OCI-LY7 (cell line): ENCODE measurements around the gene ATPAF2. TPM values are rescaled to one million over a fixed set of nuclear protein-coding genes. Genes with fewer than 3 reads are reported as not detected.

Experiments
- BruUV-seq: library from RNA; stranded (reverse); fragments of 400-500 nt; replicated peaks from 2 replicates; lab custom pipeline; 2021; lab: Mats Ljungman, UMichigan
- CTCF ChIA-PET: fragments of 300-600 bp; sonication (Branson Sonifier 250); formaldehyde crosslinking; loops from one replicate; lab custom pipeline; 2022; ENCODE audit warnings: antibody characterized with exemption; ENCODE audit not compliant: unreplicated experiment; lab: Charles Lee
- POLR2A ChIA-PET: fragments of 300-600 bp; sonication (Branson Sonifier 250); formaldehyde crosslinking; loops from one replicate; lab custom pipeline; 2022; ENCODE audit warnings: antibody characterized with exemption; lab: Charles Lee
- DNase-seq: peaks from one replicate; pipeline ENCODE4 v3.0.0-alpha.2; 2015; ENCODE audit warnings: low spot score
- H2AFZ ChIP-seq: fragments of 200-600 bp; sonication (generic), shearing (Covaris generic); 2 replicates; pipeline ENCODE4 v1.6.1; 2014; ENCODE audit warnings: mild to moderate bottlenecking, antibody characterized with exemption, low read length, moderate library complexity
- H3K27ac ChIP-seq: fragments of 200-600 bp; sonication (generic); 2 replicates; pipeline ENCODE4 v1.5.1; 2014; ENCODE audit warnings: mixed run types, low read depth, mild to moderate bottlenecking, moderate library complexity, low read length, inconsistent platforms; ENCODE audit not compliant: poor library complexity, severe bottlenecking
- H3K36me3 ChIP-seq: fragments of 200-600 bp; sonication (generic); 2 replicates; pipeline ENCODE4 v1.6.1; 2014; ENCODE audit warnings: mild to moderate bottlenecking, antibody characterized with exemption, low read length, moderate library complexity, mixed read lengths; ENCODE audit not compliant: insufficient read depth
- H3K4me1 ChIP-seq: fragments of 200-600 bp; sonication (generic); 2 replicates; pipeline ENCODE4 v1.5.1; 2014; ENCODE audit warnings: mild to moderate bottlenecking, low read length; ENCODE audit not compliant: insufficient read depth, poor library complexity, severe bottlenecking
- H3K4me2 ChIP-seq: fragments of 200-600 bp; sonication (generic); 2 replicates; pipeline ENCODE4 v1.6.1; 2014; ENCODE audit warnings: mild to moderate bottlenecking, low read length
- H3K4me3 ChIP-seq: fragments of 200-600 bp; sonication (generic); 2 replicates; pipeline ENCODE4 v1.5.1; 2014; ENCODE audit warnings: mild to moderate bottlenecking, low read depth, low read length; ENCODE audit not compliant: poor library complexity, severe bottlenecking
- H3K79me2 ChIP-seq: fragments of 200-600 bp; sonication (generic); 2 replicates; pipeline ENCODE4 v1.6.1; 2016; ENCODE audit warnings: low read depth, mild to moderate bottlenecking, low read length, moderate library complexity, mixed read lengths; ENCODE audit not compliant: insufficient read depth
- H3K9me2 ChIP-seq: fragments of 200-600 bp; sonication (generic); 2 replicates; pipeline ENCODE4 v1.6.1; 2016; ENCODE audit warnings: mild to moderate bottlenecking, low read length, mixed read lengths; ENCODE audit not compliant: insufficient read depth
- H3K9me3 ChIP-seq: fragments of 200-600 bp; sonication (generic); 2 replicates; pipeline ENCODE4 v1.6.1; 2014; ENCODE audit warnings: mild to moderate bottlenecking, mixed run types, low read length, mixed read lengths
- H4K20me1 ChIP-seq: fragments of 200-600 bp; sonication (generic); 2 replicates; pipeline ENCODE4 v1.6.1; 2014; ENCODE audit warnings: mild to moderate bottlenecking, antibody characterized with exemption, low read length, moderate library complexity, mixed read lengths; ENCODE audit not compliant: insufficient read depth
- CTCF ChIP-seq: fragments of 200-600 bp; sonication (generic); conservative IDR thresholded peaks from 2 replicates; pipeline ENCODE4 v1.5.1; 2014; ENCODE audit warnings: mild to moderate bottlenecking, antibody characterized with exemption, low read length, moderate library complexity, mixed read lengths
- EZH2phosphoT487 ChIP-seq: fragments of 200-600 bp; sonication (generic); IDR thresholded peaks from 2 replicates; pipeline ENCODE4 v1.6.1; 2018; ENCODE audit warnings: low read depth, borderline replicate concordance, mild to moderate bottlenecking, mixed run types, antibody characterized with exemption, low read length, moderate library complexity, mixed read lengths
- intact Hi-C: fragments of 100-400 bp; cut with micrococcal nuclease; formaldehyde crosslinking; loops from one replicate; pipeline ENCODE4 v1.10.0; 2022; ENCODE audit not compliant: unreplicated experiment
- total RNA-seq, 2 experiments: library from RNA; depleted of rRNA in 1 of 2; stranded (reverse); fragments of >200 nt in 1 of 2; shearing (Covaris generic) in 1 of 2; gene quantifications; 2 replicates each; pipeline ENCODE4 v1.2.3, GENCODE V29; 2014 to 2022

Gene ATPAF2
- total RNA-seq, 2 experiments from 2014 or later = 42.9 to 56.2 TPM

- ChIA-PET CTCF (interaction anchor here (1.1 to 1.6 kb wide), 2 partner anchors 10 to 18 kb away, joined by 4 read pairs; no protein-coding TSS in a partner anchor), POLR2A (no interaction called here)
- H3K9me3 ChIP-seq = no peaks in the 10 kb centered on the region
- no peak overlapping the region for H3K4me2 ChIP-seq
- DNase-seq = no peak
- H3K79me2 ChIP-seq = no peaks in the 10 kb centered on the region
- H3K36me3 ChIP-seq = peaks cover 3% of the 10 kb centered on the region; the same call in 1 of the 2 replicates
- intact Hi-C loops = no loop called here
- H4K20me1 ChIP-seq = no peaks in the 10 kb centered on the region
- no TSS peak for BruUV-seq
- H3K9me2 ChIP-seq = no peaks in the 10 kb centered on the region
- H2AFZ ChIP-seq = no peak overlapping the region
- H3K4me3 ChIP-seq = no peak overlapping the region
- H3K27ac ChIP-seq = no peak overlapping the region
- TF ChIP-seq EZH2phosphoT487 = no peak
- no peak for TF ChIP-seq CTCF
- no peaks in the 10 kb centered on the region for H3K4me1 ChIP-seq
Observed at GRCh38 chr17:18004884-18005305, 34.1 kb downstream of the ATPAF2 start.

- no TSS peak for BruUV-seq
- H3K36me3 ChIP-seq = peaks cover 1% of the 10 kb centered on the region; the same call in 1 of the 2 replicates
- TF ChIP-seq CTCF (no peak), EZH2phosphoT487 (no peak)
- ChIA-PET POLR2A (interaction anchor here (0.6 kb wide), 1 partner anchor 356 kb away, joined by 3 read pairs; no protein-coding TSS in a partner anchor), CTCF (interaction anchor here (1.1 to 1.6 kb wide), 2 partner anchors 9 to 17 kb away, joined by 4 read pairs; no protein-coding TSS in a partner anchor)
- DNase-seq = no peak
- no peaks in the 10 kb centered on the region for H3K79me2 ChIP-seq
- H3K9me3 ChIP-seq = no peaks in the 10 kb centered on the region
- intact Hi-C loops = no loop called here
- no peak overlapping the region for H3K27ac ChIP-seq
- H3K9me2 ChIP-seq = no peaks in the 10 kb centered on the region
- no peak overlapping the region for H2AFZ ChIP-seq
- no peaks in the 10 kb centered on the region for H4K20me1 ChIP-seq
- no peak overlapping the region for H3K4me3 ChIP-seq
- no peak overlapping the region for H3K4me2 ChIP-seq
- no peaks in the 10 kb centered on the region for H3K4me1 ChIP-seq
Observed at GRCh38 chr17:18004345-18004744, 34.6 kb downstream of the ATPAF2 start.

GRCh38 chr17:18002171-18002570, 36.8 kb downstream of the ATPAF2 start:
- Histone ChIP-seq H4K20me1 (no peaks in the 10 kb centered on the region), H3K27ac (no peak overlapping the region), H3K4me3 (no peak overlapping the region), H3K9me3 (no peaks in the 10 kb centered on the region), H3K79me2 (no peaks in the 10 kb centered on the region), H2AFZ (no peak overlapping the region), H3K4me2 (no peak overlapping the region), H3K9me2 (no peaks in the 10 kb centered on the region), H3K4me1 (no peaks in the 10 kb centered on the region), H3K36me3 (no peaks in the 10 kb centered on the region)
- DNase-seq = no peak
- TF ChIP-seq EZH2phosphoT487 (no peak), CTCF (no peak)
- no TSS peak for BruUV-seq
- CTCF ChIA-PET = no interaction called here
- POLR2A ChIA-PET = no interaction called here
- intact Hi-C loops = no loop called here
